LNCAP (cell line): Measurements from ENCODE around the gene TXNDC8.

ENCODE experiments used
- CTCF ChIP-seq: fragments of 450-650 bp; IDR thresholded peaks from 2 replicates; pipeline ENCODE4 v1.5.1; 2017; ENCODE audit warnings: mild to moderate bottlenecking

TXNDC8 gene

GRCh38 chr9:110323818-110324217 lies 13.8 kb downstream of the TXNDC8 start:
- no peak for TF ChIP-seq CTCF

GRCh38 chr9:110320651-110321445 lies 16.8 kb downstream of the TXNDC8 start:
- TF ChIP-seq CTCF = no peak

- TF ChIP-seq CTCF = no peak
Measured at GRCh38 chr9:110319781-110320492, 17.7 kb downstream of the TXNDC8 start.

GRCh38 chr9:110317911-110318310 lies 19.8 kb downstream of the TXNDC8 start:
- TF ChIP-seq CTCF = no peak

GRCh38 chr9:110316261-110317075 lies 21.2 kb downstream of the TXNDC8 start:
- TF ChIP-seq CTCF = no peak

- TF ChIP-seq CTCF = no peak
Measured at GRCh38 chr9:110309681-110310080, 28.0 kb downstream of the TXNDC8 start.

GRCh38 chr9:110308633-110309038 lies 29.0 kb downstream of the TXNDC8 start:
- TF ChIP-seq CTCF = no peak
